ENCODE results near the gene CCDC6. TPM values are rescaled to one million over a fixed set of nuclear protein-coding genes. Genes with fewer than 3 reads are reported as not detected.

CCDC6 gene
- total and polyA plus RNA-seq, 9 donors = 12.2 to 46.8 (median 34.1) TPM

DNA sequence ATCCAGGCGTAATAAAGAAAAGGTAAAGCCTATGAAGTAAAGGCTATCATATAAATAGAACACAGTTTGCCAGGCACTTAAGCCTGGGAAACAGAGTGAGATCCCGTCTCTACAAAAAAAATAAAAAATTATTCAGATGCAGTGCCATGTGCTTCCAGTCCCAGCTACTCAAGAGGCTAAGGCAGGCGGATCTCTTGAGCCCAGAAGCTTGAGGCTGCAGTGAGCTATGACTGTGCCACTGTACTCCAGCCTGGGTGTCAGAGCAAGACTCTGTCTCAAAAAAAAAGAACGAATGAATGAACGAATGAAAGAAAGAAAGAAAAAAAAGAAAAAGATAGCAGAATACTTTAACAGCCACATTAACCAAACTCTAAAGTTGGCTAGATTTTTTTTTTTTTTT lies 85.9 kb downstream of the CCDC6 start:
- no peaks in the 10 kb centered on the region for H3K27me3 ChIP-seq
- no peak overlapping the region for H3K4me3 ChIP-seq
- no peaks in the 10 kb centered on the region for H3K36me3 ChIP-seq
- H3K27ac ChIP-seq = no peak overlapping the region
- peaks cover 1% of the 10 kb centered on the region for H3K4me1 ChIP-seq (ENCODE audit: insufficient read depth)
- WGBS, 3 donors = 80 to 86% (median 85%) methylated on average over 5 of the region's 5 CpGs
- TF ChIP-seq POLR2A (IDR thresholded peaks at IDR 0.05) (no peak), EP300 (IDR thresholded peaks at IDR 0.05) (no peak)
- TF ChIP-seq, protein P1, sequence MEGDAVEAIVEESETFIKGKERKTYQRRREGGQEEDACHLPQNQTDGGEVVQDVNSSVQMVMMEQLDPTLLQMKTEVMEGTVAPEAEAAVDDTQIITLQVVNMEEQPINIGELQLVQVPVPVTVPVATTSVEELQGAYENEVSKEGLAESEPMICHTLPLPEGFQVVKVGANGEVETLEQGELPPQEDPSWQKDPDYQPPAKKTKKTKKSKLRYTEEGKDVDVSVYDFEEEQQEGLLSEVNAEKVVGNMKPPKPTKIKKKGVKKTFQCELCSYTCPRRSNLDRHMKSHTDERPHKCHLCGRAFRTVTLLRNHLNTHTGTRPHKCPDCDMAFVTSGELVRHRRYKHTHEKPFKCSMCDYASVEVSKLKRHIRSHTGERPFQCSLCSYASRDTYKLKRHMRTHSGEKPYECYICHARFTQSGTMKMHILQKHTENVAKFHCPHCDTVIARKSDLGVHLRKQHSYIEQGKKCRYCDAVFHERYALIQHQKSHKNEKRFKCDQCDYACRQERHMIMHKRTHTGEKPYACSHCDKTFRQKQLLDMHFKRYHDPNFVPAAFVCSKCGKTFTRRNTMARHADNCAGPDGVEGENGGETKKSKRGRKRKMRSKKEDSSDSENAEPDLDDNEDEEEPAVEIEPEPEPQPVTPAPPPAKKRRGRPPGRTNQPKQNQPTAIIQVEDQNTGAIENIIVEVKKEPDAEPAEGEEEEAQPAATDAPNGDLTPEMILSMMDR (IDR thresholded peaks at IDR 0.05) = no peak
- DNase-seq = no peak
- intact Hi-C loops (cut with DNase I) = loop anchor here in 1 of 4 donors (5.0 kb wide), 1 partner anchor 193 kb away; no protein-coding TSS in a partner anchor
- H3K9me3 ChIP-seq = no peaks in the 10 kb centered on the region

DNA sequence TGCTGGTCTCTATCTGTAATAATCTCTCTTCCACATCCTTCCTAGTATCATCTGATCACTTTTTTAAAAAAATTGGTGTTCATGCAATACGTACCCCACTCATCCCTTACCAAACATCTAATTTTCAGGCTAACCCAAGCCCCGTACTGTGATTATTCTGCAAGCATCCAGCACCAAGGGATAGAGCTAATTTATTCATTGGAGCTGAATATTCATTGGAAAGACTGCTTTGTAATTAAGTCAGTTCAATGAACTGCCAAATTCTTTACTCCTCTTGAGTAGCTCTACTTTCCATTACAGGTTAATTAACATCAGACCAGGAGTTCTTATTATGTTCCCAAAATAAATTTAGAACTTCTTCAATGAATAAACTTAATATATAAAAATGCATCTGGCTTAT lies 86.7 kb downstream of the CCDC6 start:
- no peaks in the 10 kb centered on the region for H3K27me3 ChIP-seq
- intact Hi-C loops (cut with DNase I) = loop anchor here in 1 of 4 donors (5.0 kb wide), 1 partner anchor 192 kb away; no protein-coding TSS in a partner anchor
- no peaks in the 10 kb centered on the region for H3K36me3 ChIP-seq
- no peak for DNase-seq
- no peak for TF ChIP-seq POLR2A (IDR thresholded peaks at IDR 0.05)
- TF ChIP-seq, protein P1 (IDR thresholded peaks at IDR 0.05) = no peak
- no peak for TF ChIP-seq EP300 (IDR thresholded peaks at IDR 0.05)
- no peak overlapping the region for H3K27ac ChIP-seq
- H3K9me3 ChIP-seq = no peaks in the 10 kb centered on the region
- WGBS, 3 donors = 97 to 98% (median 98%) methylated on average over 2 of the region's 2 CpGs
- H3K4me1 ChIP-seq (ENCODE audit: insufficient read depth) = peaks cover 1% of the 10 kb centered on the region
- H3K4me3 ChIP-seq = no peak overlapping the region

DNA sequence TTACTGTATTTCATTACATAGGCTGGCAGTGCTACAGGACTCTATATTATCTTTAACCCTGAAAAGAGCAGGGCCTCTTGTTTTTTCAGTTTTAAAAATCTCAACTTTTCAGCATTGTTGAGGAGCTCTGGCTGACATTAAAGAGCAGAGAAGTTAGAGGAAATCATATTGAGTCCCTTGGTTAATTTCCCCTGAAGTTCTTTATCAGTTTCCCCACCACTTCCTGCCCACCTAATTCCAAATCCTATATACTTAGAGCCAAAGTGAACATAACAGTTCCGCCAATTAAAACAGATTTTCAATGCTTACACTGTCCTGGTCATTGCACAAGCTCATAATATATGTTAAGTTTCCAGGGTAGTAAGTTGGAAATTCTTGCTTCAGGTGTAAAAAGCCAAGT lies 87.1 kb downstream of the CCDC6 start:
- TF ChIP-seq POLR2A (IDR thresholded peaks at IDR 0.05) (no peak), EP300 (IDR thresholded peaks at IDR 0.05) (no peak)
- TF ChIP-seq, protein P1 (IDR thresholded peaks at IDR 0.05) = no peak
- Histone ChIP-seq H3K4me3 (no peak overlapping the region), H3K4me1 (ENCODE audit: insufficient read depth) (peaks cover 3% of the 10 kb centered on the region), H3K36me3 (no peaks in the 10 kb centered on the region), H3K27me3 (no peaks in the 10 kb centered on the region), H3K27ac (no peak overlapping the region), H3K9me3 (no peaks in the 10 kb centered on the region)
- intact Hi-C loops (cut with DNase I) = no loop called here
- 95 to 98% (median 98%) methylated on average over 1 of the region's 1 CpG for WGBS, 3 donors
- DNase-seq = no peak

- WGBS, 3 donors = 86 to 93% (median 89%) methylated on average over 6 of the region's 6 CpGs
- DNase-seq = no peak
- Histone ChIP-seq H3K4me3 (no peak overlapping the region), H3K36me3 (no peaks in the 10 kb centered on the region), H3K9me3 (no peaks in the 10 kb centered on the region), H3K4me1 (ENCODE audit: insufficient read depth) (peaks cover 4% of the 10 kb centered on the region), H3K27me3 (no peaks in the 10 kb centered on the region), H3K27ac (no peak overlapping the region)
- intact Hi-C loops (cut with DNase I) = no loop called here
- TF ChIP-seq POLR2A (IDR thresholded peaks at IDR 0.05) (no peak), EP300 (IDR thresholded peaks at IDR 0.05) (no peak)
- TF ChIP-seq, protein P1 (IDR thresholded peaks at IDR 0.05) = no peak
These were observed 88.6 kb downstream of the CCDC6 start for GRCh38 chr10:59817773-59818172.

Measured in ovary (tissue), 9 donors.